GM23338 (cell line): ENCODE results near the gene YPEL3. TPM values are rescaled to one million over a fixed set of nuclear protein-coding genes. Genes with fewer than 3 reads are reported as not detected.

ENCODE experiments used
- ATAC-seq: fragments of 200-7000 bp; cut with Tn5 transposase; 3 replicates; pipeline ENCODE4 v1.9.1; 2020
- DNase-seq: peaks from one replicate; pipeline ENCODE4 v3.0.0-alpha.2; 2015; ENCODE audit warnings: low spot score
- H2AFZ ChIP-seq: fragments of 200-600 bp; sonication (generic); 2 replicates; pipeline ENCODE4 v1.8.0; 2016; ENCODE audit warnings: antibody characterized with exemption, mild to moderate bottlenecking, moderate library complexity
- H3F3A ChIP-seq: fragments of 200-600 bp; sonication (generic); replicated peaks from 2 replicates; pipeline ENCODE4 v1.8.0; 2017; ENCODE audit warnings: antibody characterized with exemption, mixed run types, low read depth
- H3K27ac ChIP-seq: fragments of 200-600 bp; sonication (generic); 2 replicates; pipeline ENCODE4 v1.6.1; 2016; ENCODE audit warnings: low read depth
- H3K27me3 ChIP-seq: fragments of 200-600 bp; sonication (generic); 2 replicates; pipeline ENCODE4 v1.8.0; 2016; ENCODE audit warnings: mild to moderate bottlenecking, mixed run types, moderate library complexity; ENCODE audit not compliant: insufficient read depth
- H3K36me3 ChIP-seq: fragments of 200-600 bp; sonication (generic); 2 replicates; pipeline ENCODE4 v1.8.0; 2016; ENCODE audit warnings: mild to moderate bottlenecking; ENCODE audit not compliant: insufficient read depth
- H3K4me1 ChIP-seq: fragments of 200-600 bp; sonication (generic); 2 replicates; pipeline ENCODE4 v1.8.0; 2016; ENCODE audit warnings: mild to moderate bottlenecking, moderate library complexity; ENCODE audit not compliant: insufficient read depth
- H3K4me2 ChIP-seq: fragments of 200-600 bp; sonication (generic); 2 replicates; pipeline ENCODE4 v1.7.1; 2017; ENCODE audit warnings: mixed run types
- H3K4me3 ChIP-seq: fragments of 200-600 bp; sonication (generic); 2 replicates; pipeline ENCODE4 v1.6.1; 2016; ENCODE audit warnings: mixed run types
- H3K79me2 ChIP-seq: fragments of 200-600 bp; sonication (generic); replicated peaks from 2 replicates; pipeline ENCODE4 v1.8.0; 2017; ENCODE audit warnings: mild to moderate bottlenecking; ENCODE audit not compliant: insufficient read depth
- H3K9me2 ChIP-seq: fragments of 200-600 bp; sonication (generic); 2 replicates; pipeline ENCODE4 v1.8.0; 2017; ENCODE audit not compliant: insufficient read depth
- H4K20me1 ChIP-seq: fragments of 200-600 bp; sonication (generic); replicated peaks from 2 replicates; pipeline ENCODE4 v1.8.0; 2017; ENCODE audit warnings: mild to moderate bottlenecking; ENCODE audit not compliant: insufficient read depth
- H3K27ac Mint-ChIP-seq: 2 replicates; pipeline ENCODE4 v1.8.0; 2020; ENCODE audit warnings: inconsistent platforms, mild to moderate bottlenecking, moderate library complexity, mixed read lengths
- H3K27me3 Mint-ChIP-seq: 3 replicates; pipeline ENCODE4 v1.8.0; 2022; ENCODE audit warnings: low read depth, mild to moderate bottlenecking, moderate library complexity, mixed read lengths, inconsistent platforms; ENCODE audit not compliant: insufficient read depth, poor library complexity
- H3K36me3 Mint-ChIP-seq: 3 replicates; pipeline ENCODE4 v1.8.0; 2021; ENCODE audit warnings: low read depth, mild to moderate bottlenecking, inconsistent platforms, moderate library complexity, mixed read lengths
- H3K4me1 Mint-ChIP-seq: 3 replicates; pipeline ENCODE4 v1.8.0; 2020; ENCODE audit warnings: mild to moderate bottlenecking, inconsistent platforms, mixed read lengths
- H3K4me3 Mint-ChIP-seq: 3 replicates; pipeline ENCODE4 v1.8.0; 2021; ENCODE audit warnings: moderate library complexity, mild to moderate bottlenecking, inconsistent platforms, mixed read lengths
- H3K9me3 Mint-ChIP-seq: 3 replicates; pipeline ENCODE4 v1.8.0; 2020; ENCODE audit warnings: moderate library complexity, mild to moderate bottlenecking, inconsistent platforms, mixed read lengths
- CREB1 ChIP-seq: fragments of 250-450 bp; sonication (Bioruptor Pico); IDR thresholded peaks from 2 replicates; pipeline ENCODE4 v1.5.0; 2020; ENCODE audit warnings: low read depth, mild to moderate bottlenecking, moderate library complexity
- EZH2 ChIP-seq: fragments of 200-600 bp; sonication (generic); IDR thresholded peaks from one replicate; pipeline ENCODE4 v1.8.0; 2017; ENCODE audit warnings: antibody characterized with exemption, mild to moderate bottlenecking, low read depth; ENCODE audit not compliant: unreplicated experiment
- EZH2phosphoT487 ChIP-seq: fragments of 200-600 bp; sonication (generic); IDR thresholded peaks from one replicate; pipeline ENCODE4 v1.8.1; 2018; ENCODE audit warnings: antibody characterized with exemption; ENCODE audit not compliant: unreplicated experiment
- JUNB ChIP-seq: IDR thresholded peaks from one replicate; pipeline ENCODE4 v1.6.1; 2016; ENCODE audit warnings: antibody characterized with exemption; ENCODE audit not compliant: unreplicated experiment
- NANOG ChIP-seq: IDR thresholded peaks from 2 replicates; pipeline ENCODE4 v1.6.1; 2016; ENCODE audit warnings: antibody characterized with exemption, borderline replicate concordance
- POLR2AphosphoS5 ChIP-seq: IDR thresholded peaks from 2 replicates; pipeline ENCODE4 v1.6.1; 2016; ENCODE audit warnings: antibody characterized with exemption, low read depth
- ZNF114 ChIP-seq: fragments of 250-450 bp; sonication (Bioruptor Pico); IDR thresholded peaks from 2 replicates; pipeline ENCODE4 v1.5.0; 2020; ENCODE audit warnings: mild to moderate bottlenecking, moderate library complexity
- ZNF331 ChIP-seq: fragments of 250-450 bp; sonication (Bioruptor Pico); IDR thresholded peaks from 2 replicates; pipeline ENCODE4 v1.5.0; 2020; ENCODE audit warnings: low read depth, mild to moderate bottlenecking, moderate library complexity
- polyA plus RNA-seq: library from polyadenylated mRNA; unstranded; fragments of >200 nt; fragmentation: Nextera tagmentation; extraction: Ambion mirVana; gene quantifications from 2 replicates; pipeline ENCODE4 v1.2.1, GENCODE V29; 2016
- total RNA-seq: library from RNA; depleted of rRNA; stranded (reverse); fragments of >200 nt; shearing (Covaris generic); gene quantifications from 2 replicates; pipeline ENCODE4 v1.2.3, GENCODE V29; 2014
- TF ChIP-seq, protein P1 (sequence below), 2 experiments: fragments of 200-600 bp in 1 of 2; sonication (generic) in 1 of 2; conservative IDR thresholded peaks; 2 replicates each; pipeline versions ENCODE4 v1.5.1 to v1.6.1; 2016 to 2017; ENCODE audit warnings: antibody characterized with exemption in 2 of 2, low read depth in 2 of 2, mild to moderate bottlenecking in 2 of 2, moderate library complexity in 1 of 2
- TF ChIP-seq, protein P2 (sequence below): IDR thresholded peaks from 2 replicates; pipeline ENCODE4 v1.6.1; 2016; ENCODE audit warnings: antibody characterized with exemption

YPEL3 gene
- total and polyA plus RNA-seq, 2 experiments from 2014 or later: 27.8 to 86.1 TPM

- no peak for DNase-seq
- Histone ChIP-seq H3K27me3 (no peaks in the 10 kb centered on the region), H3K4me2 (peak overlapping the region; percentile 99), H3K79me2 (peaks cover 36% of the 10 kb centered on the region), H4K20me1 (peaks cover 39% of the 10 kb centered on the region), H3F3A (peaks cover 63% of the 10 kb centered on the region), H3K36me3 (peaks cover 31% of the 10 kb centered on the region), H3K4me3 (peak overlapping the region; percentile 97), H3K27ac (peak overlapping the region; percentile 86), H3K4me1 (peaks cover 11% of the 10 kb centered on the region), H3K9me2 (no peaks in the 10 kb centered on the region), H2AFZ (no peak overlapping the region)
- no peak for ATAC-seq
- H3K9me3 Mint-ChIP-seq: no peaks in the 10 kb centered on the region
- peaks cover 21% of the 10 kb centered on the region for H3K27me3 Mint-ChIP-seq
- H3K4me1 Mint-ChIP-seq: peaks cover 18% of the 10 kb centered on the region
- peaks cover 59% of the 10 kb centered on the region for H3K36me3 Mint-ChIP-seq
- no peak for TF ChIP-seq NANOG
- peak overlapping the region; percentile 98 for H3K27ac Mint-ChIP-seq
- peak overlapping the region; percentile 96 for H3K4me3 Mint-ChIP-seq
Observed at GRCh38 chr16:30066761-30067583, 29.0 kb downstream of the YPEL3 start.

DNA sequence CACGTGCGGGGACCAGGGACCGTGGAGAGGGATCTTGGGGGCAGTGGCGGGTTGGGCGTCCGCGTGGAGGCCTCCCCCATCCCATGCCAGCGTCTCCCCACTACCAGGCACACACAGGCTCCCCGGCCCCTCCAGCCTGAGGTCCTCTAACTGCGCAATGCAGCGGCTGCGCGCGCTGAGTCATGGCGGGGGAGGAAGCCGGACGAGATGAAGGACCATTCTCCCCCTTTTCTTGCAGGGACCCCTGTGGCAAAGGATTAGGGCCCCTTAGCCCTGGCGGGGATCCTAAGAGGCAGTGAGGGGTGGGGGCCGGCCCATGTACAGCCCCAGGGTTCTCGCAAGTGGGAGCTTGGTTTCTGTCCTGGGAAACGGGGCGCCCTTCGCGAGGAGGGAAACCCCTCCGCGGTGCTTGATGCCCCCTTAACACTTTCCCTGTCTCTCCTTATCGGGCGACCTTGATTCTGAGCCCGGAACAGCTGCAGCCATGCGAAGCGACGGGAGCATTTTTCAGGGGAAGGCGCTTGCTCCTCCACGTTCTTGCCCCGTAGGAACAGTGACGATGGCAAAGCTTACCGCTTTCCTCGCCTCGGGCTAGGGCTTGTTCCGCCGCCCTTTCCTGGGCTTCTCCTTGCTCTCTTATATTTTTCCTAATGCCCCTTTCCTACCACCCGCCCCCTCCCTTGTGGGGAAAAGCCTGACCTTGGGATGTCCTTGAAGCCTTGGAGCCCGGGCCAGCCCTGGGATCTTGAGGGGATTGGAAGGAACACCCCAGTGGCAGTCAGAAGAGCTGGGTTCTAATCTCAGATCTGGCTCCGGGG lies 29.9 kb downstream of the YPEL3 start:
- peak overlapping the region; percentile 98 for H3K27ac Mint-ChIP-seq

DNA sequence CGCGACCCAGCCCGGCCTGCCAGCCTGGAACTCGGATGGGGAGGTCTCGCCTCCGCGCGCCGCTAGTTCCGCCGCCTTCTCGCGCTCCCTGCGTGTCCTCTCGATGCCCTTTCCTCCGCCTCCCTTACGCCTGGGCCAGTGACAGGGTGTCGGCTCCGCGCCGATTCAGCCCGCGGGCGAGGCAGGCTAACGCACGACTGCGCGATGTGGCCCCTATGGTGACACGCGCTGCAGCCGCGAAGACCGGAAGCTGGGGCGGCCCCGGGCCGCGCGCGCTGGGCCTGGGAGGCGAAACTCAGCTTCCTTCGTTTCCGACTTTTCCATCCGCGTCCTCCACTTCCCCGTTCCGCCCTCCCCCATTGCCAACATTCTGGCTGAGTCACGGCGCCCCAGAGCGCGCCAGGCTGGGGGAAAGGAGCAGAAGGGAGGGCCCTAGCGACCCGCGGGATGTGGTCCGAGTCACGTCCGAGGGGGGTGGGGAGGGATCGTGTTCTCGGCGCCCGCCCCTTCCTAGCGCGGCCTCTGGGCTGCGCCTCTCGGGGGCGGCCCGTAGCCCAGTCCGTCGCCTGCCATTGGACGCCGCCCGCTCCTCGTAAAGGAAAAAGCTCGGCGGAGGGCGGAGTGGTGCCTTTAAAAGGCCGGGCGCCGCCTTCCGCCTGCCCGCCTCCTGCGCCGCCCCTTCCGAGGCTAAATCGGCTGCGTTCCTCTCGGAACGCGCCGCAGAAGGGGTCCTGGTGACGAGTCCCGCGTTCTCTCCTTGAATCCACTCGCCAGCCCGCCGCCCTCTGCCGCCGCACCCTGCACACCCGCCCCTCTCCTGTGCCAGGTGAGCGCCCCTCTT lies 30.7 kb downstream of the YPEL3 start, which contains the start of gene ALDOA:
Gene ALDOA (plus strand): TSS at position 659 of the 841 bp plus-strand sequence. CDS start 1,138 bp downstream, outside the sequence.
- Mint-ChIP-seq H3K4me1 (peaks cover 25% of the 10 kb centered on the region), H3K27me3 (peaks cover 27% of the 10 kb centered on the region), H3K36me3 (peaks cover 42% of the 10 kb centered on the region), H3K9me3 (no peaks in the 10 kb centered on the region; the same call in 2 of the 3 replicates), H3K27ac (peak within 1 kb of the TSS; percentile 99), H3K4me3 (peak within 1 kb of the TSS; percentile 96)
- Histone ChIP-seq H2AFZ (peak within 1 kb of the TSS; percentile 84; the same call in 1 of the 2 replicates), H3K4me2 (peak within 1 kb of the TSS; percentile 99), H3K4me1 (peaks cover 11% of the 10 kb centered on the region), H3K27ac (peak within 1 kb of the TSS; percentile 96), H4K20me1 (peaks cover 23% of the 10 kb centered on the region; the same call in 1 of the 2 replicates), H3K79me2 (peaks cover 36% of the 10 kb centered on the region), H3K27me3 (no peaks in the 10 kb centered on the region), H3K9me2 (no peaks in the 10 kb centered on the region), H3K4me3 (peak within 1 kb of the TSS; percentile 97), H3F3A (peaks cover 47% of the 10 kb centered on the region), H3K36me3 (peaks cover 16% of the 10 kb centered on the region)
- peak; percentile 98 for DNase-seq
- peak; percentile 82 for ATAC-seq
- TF ChIP-seq, protein P1, sequence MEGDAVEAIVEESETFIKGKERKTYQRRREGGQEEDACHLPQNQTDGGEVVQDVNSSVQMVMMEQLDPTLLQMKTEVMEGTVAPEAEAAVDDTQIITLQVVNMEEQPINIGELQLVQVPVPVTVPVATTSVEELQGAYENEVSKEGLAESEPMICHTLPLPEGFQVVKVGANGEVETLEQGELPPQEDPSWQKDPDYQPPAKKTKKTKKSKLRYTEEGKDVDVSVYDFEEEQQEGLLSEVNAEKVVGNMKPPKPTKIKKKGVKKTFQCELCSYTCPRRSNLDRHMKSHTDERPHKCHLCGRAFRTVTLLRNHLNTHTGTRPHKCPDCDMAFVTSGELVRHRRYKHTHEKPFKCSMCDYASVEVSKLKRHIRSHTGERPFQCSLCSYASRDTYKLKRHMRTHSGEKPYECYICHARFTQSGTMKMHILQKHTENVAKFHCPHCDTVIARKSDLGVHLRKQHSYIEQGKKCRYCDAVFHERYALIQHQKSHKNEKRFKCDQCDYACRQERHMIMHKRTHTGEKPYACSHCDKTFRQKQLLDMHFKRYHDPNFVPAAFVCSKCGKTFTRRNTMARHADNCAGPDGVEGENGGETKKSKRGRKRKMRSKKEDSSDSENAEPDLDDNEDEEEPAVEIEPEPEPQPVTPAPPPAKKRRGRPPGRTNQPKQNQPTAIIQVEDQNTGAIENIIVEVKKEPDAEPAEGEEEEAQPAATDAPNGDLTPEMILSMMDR (conservative IDR thresholded peaks at IDR 0.05; ENCODE audit: low read depth in 2 of 2): no peak
- TF ChIP-seq EZH2: no peak
- TF ChIP-seq POLR2AphosphoS5: peak; percentile 92
- no peak for TF ChIP-seq NANOG
- no peak for TF ChIP-seq EZH2phosphoT487
- no peak for TF ChIP-seq ZNF331 (CRISPR knock-in tag)
- no peak for TF ChIP-seq JUNB
- TF ChIP-seq ZNF114 (CRISPR knock-in tag): no peak

More for the DNA sequence above, 29.9 kb downstream of the YPEL3 start:
- peaks cover 51% of the 10 kb centered on the region for H3K36me3 Mint-ChIP-seq
- peak overlapping the region; percentile 96 for H3K4me3 Mint-ChIP-seq
- peak; percentile 8 for ATAC-seq
- H3K27me3 Mint-ChIP-seq: peaks cover 23% of the 10 kb centered on the region
- no peaks in the 10 kb centered on the region for H3K9me2 ChIP-seq
- no peaks in the 10 kb centered on the region for H3K9me3 Mint-ChIP-seq
- TF ChIP-seq, protein P2, sequence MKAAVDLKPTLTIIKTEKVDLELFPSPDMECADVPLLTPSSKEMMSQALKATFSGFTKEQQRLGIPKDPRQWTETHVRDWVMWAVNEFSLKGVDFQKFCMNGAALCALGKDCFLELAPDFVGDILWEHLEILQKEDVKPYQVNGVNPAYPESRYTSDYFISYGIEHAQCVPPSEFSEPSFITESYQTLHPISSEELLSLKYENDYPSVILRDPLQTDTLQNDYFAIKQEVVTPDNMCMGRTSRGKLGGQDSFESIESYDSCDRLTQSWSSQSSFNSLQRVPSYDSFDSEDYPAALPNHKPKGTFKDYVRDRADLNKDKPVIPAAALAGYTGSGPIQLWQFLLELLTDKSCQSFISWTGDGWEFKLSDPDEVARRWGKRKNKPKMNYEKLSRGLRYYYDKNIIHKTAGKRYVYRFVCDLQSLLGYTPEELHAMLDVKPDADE: no peak
- TF ChIP-seq NANOG (no peak), CREB1 (CRISPR knock-in tag) (no peak), JUNB (no peak)
- no peaks in the 10 kb centered on the region for H3K27me3 ChIP-seq
- peaks cover 36% of the 10 kb centered on the region for H3K79me2 ChIP-seq
- peak overlapping the region; percentile 99 for H3K4me2 ChIP-seq
- peak; percentile 54 for DNase-seq
- H3K4me1 Mint-ChIP-seq: peaks cover 19% of the 10 kb centered on the region
- peak overlapping the region; percentile 97 for H3K4me3 ChIP-seq
- peak overlapping the region; percentile 86 for H3K27ac ChIP-seq
- peaks cover 11% of the 10 kb centered on the region for H3K4me1 ChIP-seq
- peaks cover 23% of the 10 kb centered on the region for H3K36me3 ChIP-seq
- peaks cover 31% of the 10 kb centered on the region for H4K20me1 ChIP-seq
- H2AFZ ChIP-seq: no peak overlapping the region
- H3F3A ChIP-seq: peaks cover 54% of the 10 kb centered on the region
